ENCODE measurements around the gene ZNF821.
"Not testable (repeated sequence)": the region's sequence is repeated elsewhere in the genome, so short reads cannot be mapped to it uniquely, and the experiment has no call there.

Gene ZNF821

GRCh38 chr16:71855937-71856662 lies 27.9 kb downstream of the ZNF821 start:
- DNase-seq = peak; percentile 48

GRCh38 chr16:71854369-71854948 lies 29.5 kb downstream of the ZNF821 start:
- DNase-seq = no peak

DNA sequence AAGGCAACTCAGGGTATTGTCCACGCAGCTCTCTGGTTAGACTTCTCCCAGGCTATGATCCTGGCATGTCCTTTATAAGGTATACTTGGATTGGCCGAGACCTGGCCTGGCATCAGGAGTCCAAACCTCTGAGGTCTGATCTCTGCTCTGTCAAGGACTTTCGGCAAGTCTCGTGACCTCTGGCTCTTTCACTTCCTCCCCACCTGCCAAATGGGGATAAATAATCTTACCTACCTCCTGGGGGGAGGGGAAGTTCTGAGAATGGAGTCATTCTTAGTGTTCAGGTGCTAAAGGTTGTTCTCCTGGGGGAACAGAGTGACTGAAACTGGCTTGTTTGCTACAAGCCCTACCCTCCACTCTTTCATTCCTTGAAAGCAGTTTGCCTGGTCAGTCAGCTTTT lies 30.6 kb downstream of the ZNF821 start:
- DNase-seq = no peak

DNA sequence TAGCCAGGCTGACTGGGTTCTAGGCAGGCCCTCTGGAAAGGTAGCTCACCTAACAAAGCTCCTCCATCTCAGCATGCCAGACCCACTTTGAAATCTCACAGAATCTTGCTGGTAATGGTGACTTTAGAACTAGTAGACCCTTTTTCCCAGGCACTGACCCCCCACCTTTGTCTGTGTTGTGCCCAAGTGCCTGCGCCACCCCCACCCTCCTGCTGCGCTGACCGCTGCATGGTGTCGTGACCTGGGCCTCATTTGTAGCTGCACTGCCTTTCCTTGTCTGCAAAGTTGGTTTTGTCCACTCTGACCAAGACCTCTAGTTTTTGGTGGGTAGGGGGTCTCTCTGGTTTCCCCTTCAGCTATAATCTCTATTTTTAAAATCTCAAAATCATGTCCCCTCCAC lies 31.4 kb downstream of the ZNF821 start:
- DNase-seq = no peak

DNA sequence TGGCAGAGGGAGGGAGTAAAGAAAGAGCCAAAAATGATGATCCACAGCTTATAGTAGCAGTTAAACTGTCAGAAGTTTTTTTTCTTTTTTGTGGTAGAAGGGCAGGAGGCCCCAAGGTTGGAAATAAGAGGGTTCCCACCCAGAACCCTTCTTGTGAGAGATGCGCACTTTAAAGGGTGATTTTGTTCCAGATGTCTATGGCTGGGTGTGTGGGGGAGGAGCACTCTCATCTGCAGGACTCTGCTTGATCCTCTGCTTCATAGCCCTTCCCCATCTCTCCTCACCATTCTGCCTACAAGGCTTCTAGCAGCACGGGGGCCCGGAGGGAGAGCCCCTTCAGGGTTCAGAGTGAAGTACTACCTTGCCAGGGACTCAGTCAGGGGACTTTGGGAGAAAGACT lies 31.8 kb downstream of the ZNF821 start:
- DNase-seq = no peak

- DNase-seq = no peak
Observed at GRCh38 chr16:71851746-71852145, 32.2 kb downstream of the ZNF821 start.

DNA sequence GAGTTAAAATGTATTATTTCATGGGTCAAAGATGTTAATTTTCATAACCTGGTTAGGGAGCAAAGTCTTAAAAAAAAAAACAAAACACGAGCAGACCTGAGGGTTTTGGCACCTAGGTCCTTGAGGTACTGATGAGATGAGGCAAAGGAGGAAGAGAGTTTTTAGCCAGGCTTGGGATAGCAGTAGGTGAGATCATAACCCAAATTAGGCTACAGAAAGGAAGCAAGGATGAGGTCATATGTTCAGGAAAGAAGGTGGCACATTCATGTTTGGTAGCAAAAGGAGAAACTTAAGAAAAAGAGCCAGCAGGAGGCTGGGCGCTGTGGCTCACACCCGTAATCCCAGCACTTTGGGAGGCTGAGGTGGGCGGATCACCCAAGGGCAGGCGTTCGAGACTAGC lies 35.4 kb downstream of the ZNF821 start:
- DNase-seq = no peak

GRCh38 chr16:71847096-71847495 lies 36.9 kb downstream of the ZNF821 start:
- DNase-seq = no peak

- peak; percentile 27 for DNase-seq
Observed at GRCh38 chr16:71846431-71846830, 37.6 kb downstream of the ZNF821 start.

DNA sequence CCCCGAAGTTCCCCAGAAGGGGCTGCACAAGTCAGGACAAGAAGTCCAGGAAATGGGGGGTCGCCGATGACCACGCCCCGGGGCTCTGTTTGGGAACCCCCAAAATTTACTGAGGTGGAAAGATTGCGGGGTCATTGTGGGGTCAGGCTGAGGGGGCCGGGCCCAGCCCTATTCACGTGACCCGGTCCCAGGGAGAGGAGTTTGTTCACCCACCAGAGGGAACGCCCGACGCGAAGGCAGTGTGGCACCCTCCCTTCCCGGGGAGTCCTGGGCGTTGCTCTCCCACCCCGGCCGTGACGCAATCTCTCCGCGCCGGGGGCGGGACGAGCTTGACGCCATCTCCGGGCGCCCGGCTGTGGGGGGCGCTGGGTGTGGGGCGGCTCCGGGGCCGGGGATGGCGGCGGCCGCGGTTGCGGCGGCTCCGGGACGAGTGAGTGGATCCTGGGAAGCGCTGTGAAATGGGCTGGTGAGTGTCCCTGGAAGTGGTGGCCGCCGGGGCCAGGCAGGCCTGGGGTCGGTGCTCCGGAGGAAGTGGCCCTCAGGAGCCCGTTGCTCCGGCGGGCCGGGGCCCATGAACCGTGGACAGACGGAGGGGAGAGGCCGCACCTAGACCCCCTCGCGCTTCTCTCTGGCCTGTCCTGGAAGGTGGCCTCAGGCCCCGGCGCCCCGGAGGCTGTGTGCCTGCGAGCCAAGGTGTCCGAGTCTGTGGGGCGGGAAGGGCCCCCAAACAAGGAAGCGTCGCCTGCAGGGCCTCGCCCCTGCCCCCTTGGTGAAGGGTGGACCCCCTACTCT lies 38.1 kb downstream of the ZNF821 start, which contains the start of gene ATXN1L:
TSS of gene ATXN1L (plus strand) at position 338 of the 792 bp plus-strand sequence. CDS start 3,765 bp downstream, outside the sequence.
- DNase-seq = peak; percentile 95

- no peak for DNase-seq
Observed at GRCh38 chr16:71843572-71843971, 40.4 kb downstream of the ZNF821 start.

DNA sequence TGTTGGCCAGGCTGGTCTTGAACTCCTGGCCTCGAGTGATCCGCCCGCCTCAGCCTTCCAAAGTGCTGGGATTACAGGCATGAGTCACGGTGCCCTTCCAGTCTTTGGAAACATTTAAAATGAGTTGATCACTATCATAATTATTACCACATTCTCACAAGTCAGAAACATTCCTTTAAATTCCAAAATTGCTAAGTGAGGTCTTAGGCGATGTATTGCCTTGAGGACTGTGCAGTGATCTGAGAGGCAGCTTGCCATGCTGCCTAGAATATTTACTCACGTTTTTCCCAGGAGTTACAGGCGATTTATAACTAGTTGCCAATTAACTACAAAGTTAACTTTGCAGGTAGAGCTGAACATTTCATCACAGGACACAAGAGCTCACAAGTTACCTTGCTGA lies 43.9 kb downstream of the ZNF821 start:
- no peak for DNase-seq

DNA sequence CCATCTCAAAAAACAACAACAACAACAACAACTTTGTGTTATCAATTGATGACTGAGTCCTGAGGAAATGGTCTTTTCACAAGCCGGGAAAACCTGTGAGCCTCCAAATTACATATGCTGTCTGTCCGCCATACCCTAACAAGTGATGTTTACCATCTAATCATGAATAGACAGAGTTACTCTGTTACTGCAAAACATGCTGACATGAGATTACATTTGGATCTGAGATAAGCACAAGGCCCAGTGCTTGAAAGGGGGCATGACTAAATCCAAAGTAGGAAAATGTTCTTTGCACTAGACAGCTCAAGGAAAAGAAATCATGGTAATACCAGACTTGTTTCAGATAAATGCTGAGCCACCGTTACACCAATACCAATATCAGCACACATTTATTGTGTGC lies 46.8 kb downstream of the ZNF821 start:
- no peak for DNase-seq

DNA sequence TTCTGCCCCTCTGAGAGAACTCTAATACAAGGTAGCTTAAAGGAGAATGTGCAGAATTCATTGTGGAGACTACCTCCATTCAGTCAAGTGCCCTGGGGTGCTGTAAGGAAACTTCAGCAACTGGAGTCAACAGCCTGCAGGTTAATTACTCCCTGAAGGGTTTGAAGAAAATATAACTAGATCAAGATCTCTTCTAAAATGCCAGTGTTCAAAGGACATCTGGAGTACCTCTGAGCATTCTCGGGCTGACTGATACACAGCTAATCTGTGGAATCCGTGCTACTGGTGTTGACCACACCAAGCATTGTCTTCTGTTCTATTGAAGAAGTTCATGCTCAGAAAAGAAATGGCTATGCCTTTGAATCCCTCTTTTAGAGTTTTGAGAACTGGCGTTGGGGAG lies 49.7 kb downstream of the ZNF821 start:
- no peak for DNase-seq

GRCh38 chr16:71832112-71832511 lies 51.9 kb downstream of the ZNF821 start:
- not testable (repeated sequence) for DNase-seq

DNA sequence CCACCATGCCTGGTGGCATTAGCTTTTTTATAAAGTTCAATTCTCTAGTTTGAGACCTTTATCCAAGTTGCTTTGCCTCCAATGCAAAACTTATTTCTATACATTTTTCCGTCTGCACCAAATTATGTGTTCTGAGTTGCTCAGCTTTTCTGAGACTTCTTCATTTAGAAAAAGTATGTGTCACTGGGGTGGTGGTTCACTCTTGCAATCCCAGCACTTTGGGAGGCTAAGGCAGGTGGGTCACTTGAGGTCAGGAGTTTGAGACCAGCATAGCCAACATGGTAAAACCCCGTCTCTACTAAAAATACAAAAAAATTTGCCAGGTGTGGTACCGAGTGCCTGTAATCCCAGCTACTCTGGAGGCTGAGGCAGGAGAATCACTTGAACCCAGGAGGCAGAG lies 52.3 kb downstream of the ZNF821 start:
- not testable (repeated sequence) for DNase-seq

DNA sequence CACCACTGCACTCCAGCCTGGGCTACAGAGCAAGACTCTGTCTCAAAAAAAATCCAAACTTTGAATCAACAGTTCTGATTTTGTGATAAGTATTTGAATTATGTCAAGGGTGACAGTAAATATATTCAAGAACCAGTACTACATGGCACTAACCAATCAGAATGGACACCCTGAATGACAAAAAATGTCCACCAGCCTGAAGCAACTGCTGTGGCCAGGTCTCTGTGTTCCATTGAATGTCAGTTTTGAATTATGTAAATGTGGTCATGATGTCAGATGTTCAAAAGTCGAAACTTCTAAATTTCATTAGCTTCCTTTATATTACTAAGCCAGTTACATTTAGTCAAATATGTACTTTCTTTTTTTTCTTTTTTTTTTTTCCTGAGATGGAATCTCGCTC lies 53.6 kb downstream of the ZNF821 start:
- DNase-seq = no peak

GRCh38 chr16:71826533-71827017 lies 57.4 kb downstream of the ZNF821 start:
- DNase-seq = no peak

DNA sequence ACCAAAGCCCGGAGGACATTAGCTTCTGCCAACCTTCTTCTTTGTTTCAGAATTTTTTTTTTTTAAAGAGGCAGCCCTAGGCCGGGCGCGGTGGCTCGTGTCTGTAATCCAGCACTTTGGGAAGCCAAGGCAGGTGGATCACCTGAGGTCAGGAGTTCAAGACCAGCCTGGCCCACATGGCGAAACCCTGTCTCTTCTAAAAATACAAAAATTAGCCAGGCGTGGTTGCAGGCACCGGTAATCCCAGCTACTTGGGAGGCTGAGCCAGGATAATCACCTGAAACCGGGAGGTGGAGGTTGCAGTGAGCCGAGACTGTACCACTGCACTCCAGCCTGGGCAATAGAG lies 66.9 kb downstream of the ZNF821 start:
- not testable (repeated sequence) for DNase-seq

- peak; percentile 36 for DNase-seq
Observed at GRCh38 chr16:71811261-71811803, 72.7 kb downstream of the ZNF821 start.

- not testable (repeated sequence) for DNase-seq
Observed at GRCh38 chr16:71810155-71810530, 73.8 kb downstream of the ZNF821 start.

Measured in CD4-positive, alpha-beta T cell treated with Interleukin-21 for 1 hour (primary cell).